Measurements from ENCODE around the gene SELENOT. TPM values are rescaled to one million over a fixed set of nuclear protein-coding genes. Genes with fewer than 3 reads are reported as not detected.
"Not testable (repeated sequence)": the region's sequence is repeated elsewhere in the genome, so short reads cannot be mapped to it uniquely, and the experiment has no call there.

The SELENOT gene
- total and polyA plus RNA-seq, 7 donors = 41.5 to 104 (median 57.9) TPM

DNA sequence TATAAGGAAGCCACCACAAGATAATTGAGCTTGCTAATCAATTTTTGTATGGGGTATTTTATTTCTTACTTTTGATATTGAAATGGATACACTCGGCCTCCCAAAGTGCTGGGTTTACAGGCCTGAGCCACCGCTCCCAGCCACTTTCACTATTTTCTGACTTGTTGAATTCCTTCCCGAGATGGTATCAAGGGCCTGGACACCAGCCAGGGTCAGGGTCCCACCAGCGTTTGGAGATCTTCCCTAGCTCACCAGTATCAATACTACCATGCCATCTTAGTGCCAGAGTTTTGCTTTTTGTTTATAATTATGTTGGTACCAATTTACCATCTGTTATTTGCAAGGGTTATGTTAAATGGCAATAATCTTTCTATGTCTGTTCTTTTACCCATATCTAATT is 5.5 kb upstream of the SELENOT start:
- WGBS, 3 donors = 83 to 88% (median 84%) methylated on average over 4 of the region's 4 CpGs
- DNase-seq = no peak
- H3K9me3 ChIP-seq = no peaks in the 10 kb centered on the region
- no peaks in the 10 kb centered on the region for H3K27me3 ChIP-seq (ENCODE audit: insufficient read depth in 3 of 3, low read length in 2 of 3)
- H3K36me3 ChIP-seq (ENCODE audit: insufficient read depth in 1 of 2, low read depth in 1 of 2) = peaks cover 0 to 2% of the 10 kb centered on the region in 2 donors
- H3K4me1 ChIP-seq = peaks cover 5% of the 10 kb centered on the region
- H3K27ac ChIP-seq = no peak overlapping the region
- ATAC-seq = no peak
- intact Hi-C loops (cut with DNase I) = no loop called here
- H3K4me3 ChIP-seq = no peak overlapping the region
- TF ChIP-seq, protein P1, sequence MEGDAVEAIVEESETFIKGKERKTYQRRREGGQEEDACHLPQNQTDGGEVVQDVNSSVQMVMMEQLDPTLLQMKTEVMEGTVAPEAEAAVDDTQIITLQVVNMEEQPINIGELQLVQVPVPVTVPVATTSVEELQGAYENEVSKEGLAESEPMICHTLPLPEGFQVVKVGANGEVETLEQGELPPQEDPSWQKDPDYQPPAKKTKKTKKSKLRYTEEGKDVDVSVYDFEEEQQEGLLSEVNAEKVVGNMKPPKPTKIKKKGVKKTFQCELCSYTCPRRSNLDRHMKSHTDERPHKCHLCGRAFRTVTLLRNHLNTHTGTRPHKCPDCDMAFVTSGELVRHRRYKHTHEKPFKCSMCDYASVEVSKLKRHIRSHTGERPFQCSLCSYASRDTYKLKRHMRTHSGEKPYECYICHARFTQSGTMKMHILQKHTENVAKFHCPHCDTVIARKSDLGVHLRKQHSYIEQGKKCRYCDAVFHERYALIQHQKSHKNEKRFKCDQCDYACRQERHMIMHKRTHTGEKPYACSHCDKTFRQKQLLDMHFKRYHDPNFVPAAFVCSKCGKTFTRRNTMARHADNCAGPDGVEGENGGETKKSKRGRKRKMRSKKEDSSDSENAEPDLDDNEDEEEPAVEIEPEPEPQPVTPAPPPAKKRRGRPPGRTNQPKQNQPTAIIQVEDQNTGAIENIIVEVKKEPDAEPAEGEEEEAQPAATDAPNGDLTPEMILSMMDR (IDR thresholded peaks at IDR 0.05) = no peak

DNA sequence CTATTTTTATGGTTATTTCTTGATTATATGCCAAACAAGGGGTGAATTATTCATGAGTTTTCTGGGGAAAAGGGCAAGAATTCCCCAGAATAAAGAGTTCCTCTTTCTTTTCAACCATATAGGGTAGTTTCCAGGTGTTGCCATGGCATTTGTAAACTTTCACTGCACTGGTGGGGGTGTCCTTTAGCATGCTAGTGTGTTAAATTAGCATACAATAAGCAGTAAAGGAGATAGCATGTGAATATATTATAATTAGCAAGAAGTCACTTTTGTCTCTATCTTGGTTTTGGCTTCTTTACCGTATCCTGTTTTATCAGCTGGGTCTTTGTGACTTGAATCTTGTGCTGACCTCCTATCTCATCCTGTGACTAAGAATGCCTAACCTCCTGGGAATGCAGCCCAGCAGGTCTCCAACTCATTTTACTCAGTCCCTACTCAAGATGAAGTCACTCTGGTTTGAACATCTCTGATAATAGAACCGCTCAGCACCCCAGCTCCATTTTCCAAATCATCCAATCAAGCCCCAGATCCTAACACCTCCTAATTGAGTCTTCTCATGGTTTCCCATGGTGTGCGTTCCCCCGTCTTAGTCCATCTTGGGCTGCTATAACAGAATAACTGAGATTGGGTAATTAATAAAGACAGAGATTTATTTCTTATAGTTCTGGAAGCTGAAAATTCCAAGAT is 3.4 kb upstream of the SELENOT start:
- DNase-seq = no peak
- WGBS, 3 donors = 71 to 73% (median 71%) methylated on average over 4 of the region's 4 CpGs
- Histone ChIP-seq H3K9me3 (no peaks in the 10 kb centered on the region), H3K4me1 (peaks cover 12% of the 10 kb centered on the region), H3K27ac (no peak overlapping the region), H3K4me3 (no peak overlapping the region), H3K36me3 (ENCODE audit: insufficient read depth in 1 of 2, low read depth in 1 of 2) (no peaks in the 10 kb centered on the region), H3K27me3 (ENCODE audit: insufficient read depth in 3 of 3, low read length in 2 of 3) (no peaks in the 10 kb centered on the region)
- intact Hi-C loops (cut with DNase I) = loop anchor here (5.0 to 10.0 kb wide), 2 partner anchors 52 to 165 kb away; partner anchors contain the start of genes EIF2A (in 1 of the 2), SERP1 (in 1 of the 2) and SIAH2 (in 1 of the 2)
- ATAC-seq = no peak
- TF ChIP-seq, protein P1 (IDR thresholded peaks at IDR 0.05) = no peak

DNA sequence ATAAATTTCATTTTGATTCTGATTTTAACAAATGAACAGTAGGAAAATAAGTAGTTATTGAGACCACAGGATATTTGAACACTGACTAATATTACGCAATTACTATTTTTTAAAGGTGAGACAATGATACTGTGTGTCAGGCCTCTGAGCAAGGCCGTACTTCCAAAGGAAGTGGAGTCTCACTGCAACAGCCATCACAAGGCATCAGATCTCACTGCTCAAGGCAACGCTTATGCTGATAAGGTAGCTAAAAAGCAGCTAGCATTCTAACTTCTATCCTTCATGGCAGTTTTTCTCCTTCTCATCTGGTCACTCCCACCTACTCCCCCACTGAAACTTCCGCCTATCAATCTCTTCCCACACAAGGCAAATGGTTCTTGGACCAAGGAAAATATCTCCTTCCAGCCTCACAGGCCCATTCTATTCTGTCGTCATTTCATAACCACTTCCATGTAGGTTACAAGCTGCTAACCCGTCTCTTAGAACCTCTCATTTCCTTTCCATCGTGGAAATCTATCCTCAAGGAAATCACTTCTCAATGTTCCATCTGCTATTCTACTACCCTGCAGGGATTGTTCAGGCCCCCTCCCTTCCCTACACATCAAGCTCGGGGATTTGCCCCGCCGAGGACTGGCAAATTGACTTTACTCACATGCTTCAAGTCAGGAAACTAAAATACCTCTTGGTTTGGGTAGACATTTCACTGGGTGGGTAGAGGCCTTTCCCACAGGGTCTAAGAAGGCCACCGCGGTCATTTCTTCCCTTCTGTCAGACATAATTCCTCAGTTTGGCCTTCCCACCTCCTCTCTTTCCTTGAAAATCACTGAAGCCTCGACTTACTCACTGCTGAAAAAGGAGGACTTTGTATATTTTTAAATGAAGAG is 2.2 kb upstream of the SELENOT start:
- 87 to 91% (median 90%) methylated on average over 13 of the region's 13 CpGs for WGBS, 3 donors
- intact Hi-C loops (cut with DNase I) = loop anchor here (5.0 to 10.0 kb wide), 2 partner anchors 54 to 164 kb away; partner anchors contain the start of genes EIF2A (in 1 of the 2), SERP1 (in 1 of the 2) and SIAH2 (in 1 of the 2)
- DNase-seq; H3K27me3 ChIP-seq (ENCODE audit: insufficient read depth in 3 of 3, low read length in 2 of 3); H3K27ac ChIP-seq; ATAC-seq; H3K36me3 ChIP-seq (ENCODE audit: insufficient read depth in 1 of 2, low read depth in 1 of 2); H3K4me3 ChIP-seq; H3K9me3 ChIP-seq: not testable (repeated sequence)
- peaks cover 23% of the 10 kb centered on the region for H3K4me1 ChIP-seq

DNA sequence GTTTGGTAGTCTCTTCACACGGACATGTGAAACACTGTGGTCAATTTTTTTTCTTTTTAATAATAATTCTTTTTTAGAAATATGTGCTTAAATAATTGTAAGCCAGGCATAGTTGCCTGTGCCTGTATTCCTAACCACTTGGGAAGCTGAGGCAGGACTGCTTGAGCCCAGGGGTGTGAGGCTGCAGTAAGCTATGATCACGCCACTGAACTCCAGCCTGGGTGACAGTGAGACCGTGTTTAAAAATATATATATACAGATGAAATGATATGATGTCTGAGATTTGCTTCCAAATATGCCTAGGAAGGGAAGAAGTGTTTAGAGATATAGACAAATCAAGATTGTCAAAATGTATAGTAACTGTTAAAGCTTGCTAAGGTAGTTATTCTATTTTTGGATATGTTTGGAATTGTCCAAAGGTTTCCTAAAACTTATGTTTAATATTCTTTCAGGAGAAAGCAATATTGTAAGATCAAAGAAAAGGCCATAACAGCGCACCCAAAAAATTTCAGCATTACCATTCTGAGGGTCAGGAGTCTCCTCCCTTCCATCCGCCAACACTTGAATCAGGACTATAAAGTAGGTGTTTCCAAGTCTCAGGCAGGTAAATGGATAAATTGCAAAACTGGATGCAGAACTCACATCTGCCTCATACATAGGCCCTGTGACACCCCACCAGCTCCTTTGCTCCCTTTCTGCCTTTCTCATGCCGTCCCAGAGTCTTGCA is 532 bp upstream of the SELENOT start:
- Histone ChIP-seq H3K4me3 (peak overlapping the region; percentile 85), H3K36me3 (ENCODE audit: insufficient read depth in 1 of 2, low read depth in 1 of 2) (no peaks in the 10 kb centered on the region), H3K27me3 (ENCODE audit: insufficient read depth in 3 of 3, low read length in 2 of 3) (no peaks in the 10 kb centered on the region), H3K4me1 (peaks cover 36% of the 10 kb centered on the region), H3K27ac (peak overlapping the region; percentile 94), H3K9me3 (no peaks in the 10 kb centered on the region)
- TF ChIP-seq, protein P1 (IDR thresholded peaks at IDR 0.05) = no peak
- intact Hi-C loops (cut with DNase I) = loop anchor here (5.0 to 10.0 kb wide), 2 partner anchors 55 to 162 kb away; partner anchors contain the start of genes EIF2A (in 1 of the 2), SERP1 (in 1 of the 2) and SIAH2 (in 1 of the 2)
- DNase-seq = no peak
- 17 to 29% (median 20%) methylated on average over 6 of the region's 6 CpGs for WGBS, 3 donors
- peak in 3 of 4 donors; percentile 33 to 53 (median 45) for ATAC-seq

Measured in psoas muscle (tissue), 8 donors.